ENCODE results near the gene GCLM. TPM values are rescaled to one million over a fixed set of nuclear protein-coding genes. Genes with fewer than 3 reads are reported as not detected.

The GCLM gene
- total RNA-seq, 1 experiment from 2014 or later: 28.9 TPM

DNA sequence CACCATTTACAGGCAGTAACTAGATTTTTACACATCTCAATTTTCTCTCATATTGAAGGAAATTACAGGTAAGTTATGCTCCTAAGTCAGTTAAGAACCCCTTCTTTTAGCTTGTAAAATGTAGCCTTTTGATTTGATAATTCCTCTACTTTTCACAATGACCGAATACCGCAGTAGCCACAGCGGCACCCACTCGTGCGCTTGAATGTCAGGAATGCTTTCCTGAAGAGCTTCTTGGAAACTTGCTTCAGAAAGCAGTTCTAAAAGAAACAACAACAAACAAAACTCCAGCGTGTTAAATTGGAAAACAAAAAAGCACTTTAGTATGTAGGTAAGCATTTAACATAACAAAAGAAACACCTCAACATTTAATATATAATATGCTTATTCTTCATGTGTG, 20.3 kb downstream of the GCLM start:
- CTCF ChIA-PET: no interaction called here
- H4K20me1 ChIP-seq (ENCODE audit: insufficient read depth): no peaks in the 10 kb centered on the region
- TF ChIP-seq SRF (IDR thresholded peaks at IDR 0.05; ENCODE audit: low read depth) (no peak), YY1 (IDR thresholded peaks at IDR 0.05; ENCODE audit: extremely low read depth, insufficient replicate concordance, low read depth, low read length) (no peak), POLR2A (IDR thresholded peaks at IDR 0.05; ENCODE audit: borderline replicate concordance, extremely low read depth, insufficient read depth, insufficient read length) (no peak)
- H3K9me3 ChIP-seq (ENCODE audit: control insufficient read depth in 1 of 2, insufficient read depth in 1 of 2, low read depth in 1 of 2, low read length in 2 of 2): no peaks in the 10 kb centered on the region
- no peak overlapping the region for H3K4me3 ChIP-seq (replicated peaks in 1 of 2; ENCODE audit: low read depth in 1 of 2, low read length in 2 of 2)
- H3K79me2 ChIP-seq (ENCODE audit: insufficient read depth, low read length): peaks cover 21% of the 10 kb centered on the region; the same call in 1 of the 2 replicates
- H3K4me2 ChIP-seq (ENCODE audit: low read length): no peak overlapping the region
- peaks cover 14 to 18% of the 10 kb centered on the region in 2 experiments for H3K36me3 ChIP-seq (ENCODE audit: control insufficient read depth in 1 of 2, insufficient read depth in 2 of 2, low read length in 2 of 2)
- intact Hi-C loops (cut with micrococcal nuclease): no loop called here
- POLR2A ChIA-PET: interaction anchor here (1.0 kb wide), 1 partner anchor 9 kb away, joined by 4 read pairs; the partner anchor contains the start of gene DNTTIP2
- H2AFZ ChIP-seq (ENCODE audit: low read depth, low read length, poor library complexity, severe bottlenecking): no peak overlapping the region
- H3K27me3 ChIP-seq (ENCODE audit: insufficient read depth, low read length): no peaks in the 10 kb centered on the region
- H3K27ac ChIP-seq (ENCODE audit: low read depth, low read length): no peak overlapping the region
- H3K4me1 ChIP-seq (ENCODE audit: control insufficient read depth in 1 of 2, insufficient read depth in 2 of 2, low read length in 2 of 2): no peaks in the 10 kb centered on the region
- no peaks in the 10 kb centered on the region for H3K9me2 ChIP-seq (ENCODE audit: insufficient read depth)
- ATAC-seq (no peak), DNase-seq (ENCODE audit: low read depth, low spot score) (no peak)
- RAD21 ChIA-PET (ENCODE audit: low non-redundant PET in 1 of 2, low total read pairs in 2 of 2, uncharacterized antibody in 2 of 2, unreplicated experiment in 2 of 2): no interaction called here
- no peak overlapping the region for H3K9ac ChIP-seq (ENCODE audit: low read length)
- BruUV-seq (replicated peaks): no TSS peak

GRCh38 chr1:93882269-93882668, 27.0 kb downstream of the GCLM start:
- Histone ChIP-seq H4K20me1 (ENCODE audit: insufficient read depth) (no peaks in the 10 kb centered on the region), H3K4me2 (ENCODE audit: low read length) (no peak overlapping the region), H3K4me1 (ENCODE audit: control insufficient read depth in 1 of 2, insufficient read depth in 2 of 2, low read length in 2 of 2) (peaks cover 12 to 16% of the 10 kb centered on the region in 2 experiments), H3K27me3 (ENCODE audit: insufficient read depth, low read length) (no peaks in the 10 kb centered on the region), H3K9me2 (ENCODE audit: insufficient read depth) (no peaks in the 10 kb centered on the region), H3K4me3 (replicated peaks in 1 of 2; ENCODE audit: low read depth in 1 of 2, low read length in 2 of 2) (no peak overlapping the region), H3K79me2 (ENCODE audit: insufficient read depth, low read length) (peaks cover 20% of the 10 kb centered on the region), H3K27ac (ENCODE audit: low read depth, low read length) (no peak overlapping the region), H3K36me3 (ENCODE audit: control insufficient read depth in 1 of 2, insufficient read depth in 2 of 2, low read length in 2 of 2) (peaks cover under 1 to 4% of the 10 kb centered on the region in 2 experiments), H3K9ac (ENCODE audit: low read length) (no peak overlapping the region), H2AFZ (ENCODE audit: low read depth, low read length, poor library complexity, severe bottlenecking) (no peak overlapping the region), H3K9me3 (ENCODE audit: control insufficient read depth in 1 of 2, insufficient read depth in 1 of 2, low read depth in 1 of 2, low read length in 2 of 2) (no peaks in the 10 kb centered on the region)
- intact Hi-C loops (cut with micrococcal nuclease): no loop called here
- BruUV-seq (replicated peaks): no TSS peak
- no peak for TF ChIP-seq ZBTB33 (IDR thresholded peaks at IDR 0.05; ENCODE audit: extremely low read depth, insufficient replicate concordance, low read length)
- no peak for TF ChIP-seq RAD21 (IDR thresholded peaks at IDR 0.05; ENCODE audit: low read depth)
- no peak for TF ChIP-seq ATF3 (IDR thresholded peaks at IDR 0.05)
- TF ChIP-seq POLR2A (IDR thresholded peaks at IDR 0.05; ENCODE audit: borderline replicate concordance, extremely low read depth, insufficient read depth, insufficient read length): no peak
- ChIA-PET CTCF (no interaction called here), POLR2A (no interaction called here), RAD21 (ENCODE audit: low non-redundant PET in 1 of 2, low total read pairs in 2 of 2, uncharacterized antibody in 2 of 2, unreplicated experiment in 2 of 2) (no interaction called here)
- ATAC-seq (no peak), DNase-seq (ENCODE audit: low read depth, low spot score) (no peak)

Data from HCT116 (cell line).